CD4-positive, alpha-beta T cell (primary cell): ENCODE results near the gene KIF3B. TPM values are rescaled to one million over a fixed set of nuclear protein-coding genes. Genes with fewer than 3 reads are reported as not detected.
"Not testable (repeated sequence)": the region's sequence is repeated elsewhere in the genome, so short reads cannot be mapped to it uniquely, and the experiment has no call there.

Experiments
- ATAC-seq: fragments of 200-7000 bp; cut with Tn5 transposase; one replicate; pipeline ENCODE4 v1.10.0; 2022; ENCODE audit warnings: mild to moderate bottlenecking; ENCODE audit not compliant: poor library complexity
- CTCF ChIA-PET: fragments of 350-600 bp; sonication (Branson Sonifier 250); formaldehyde crosslinking; loops from one replicate; lab custom pipeline; 2021; ENCODE audit warnings: antibody characterized with exemption, inconsistent platforms; lab: Charles Lee
- POLR2A ChIA-PET: fragments of 350-600 bp; sonication (Branson Sonifier 250); formaldehyde crosslinking; loops from one replicate; lab custom pipeline; 2021; ENCODE audit warnings: antibody characterized with exemption, inconsistent platforms; lab: Charles Lee
- DNase-seq, 14 experiments: peaks; one replicate each; pipeline ENCODE4 v3.0.0-alpha.2; 2013 to 2020; ENCODE audit warnings: mixed read lengths in 2 of 14
- H3K27ac ChIP-seq, 2 donors: one replicate each; pipeline versions ENCODE4 v1.5.1 to v1.7.0; 2013; ENCODE audit warnings: low read length in 2 of 2, low read depth in 1 of 2, mild to moderate bottlenecking in 1 of 2
- H3K27me3 ChIP-seq, 2 experiments: 1 replicate in 1 of 2; 2 replicates in 1 of 2; pipeline versions ENCODE4 v1.6.1 to v1.7.0; 2013; ENCODE audit warnings: low read length in 2 of 2, control low read depth in 1 of 2, mild to moderate bottlenecking in 1 of 2, moderate library complexity in 1 of 2; ENCODE audit not compliant: insufficient read depth in 2 of 2, control insufficient read depth in 1 of 2
- H3K36me3 ChIP-seq: one replicate; pipeline ENCODE4 v1.6.1; 2013; ENCODE audit warnings: low read length, control low read depth; ENCODE audit not compliant: insufficient read depth
- H3K4me1 ChIP-seq: one replicate; pipeline ENCODE4 v1.6.1; 2013; ENCODE audit warnings: low read length, control low read depth; ENCODE audit not compliant: insufficient read depth
- H3K4me3 ChIP-seq: one replicate; pipeline ENCODE4 v1.5.1; 2013; ENCODE audit warnings: mild to moderate bottlenecking, low read length, moderate library complexity
- H3K9me3 ChIP-seq, 2 experiments: 1 replicate in 1 of 2; 2 replicates in 1 of 2; pipeline versions ENCODE4 v1.6.1 to v1.7.0; 2013; ENCODE audit warnings: low read length in 2 of 2, mild to moderate bottlenecking in 2 of 2, control low read depth in 1 of 2, moderate library complexity in 1 of 2; ENCODE audit not compliant: control insufficient read depth in 1 of 2, insufficient read depth in 1 of 2
- H3K27ac Mint-ChIP-seq: one replicate; pipeline ENCODE4 v1.8.0; 2020; ENCODE audit warnings: mixed read lengths
- H3K27me3 Mint-ChIP-seq: one replicate; pipeline ENCODE4 v1.8.0; 2021; ENCODE audit warnings: mixed read lengths
- H3K36me3 Mint-ChIP-seq: one replicate; pipeline ENCODE4 v1.8.0; 2021; ENCODE audit warnings: low read depth, mixed read lengths
- H3K4me1 Mint-ChIP-seq: one replicate; pipeline ENCODE4 v1.8.0; 2021; ENCODE audit warnings: low read depth, mixed read lengths
- H3K4me3 Mint-ChIP-seq: one replicate; pipeline ENCODE4 v1.8.0; 2020; ENCODE audit warnings: mild to moderate bottlenecking, mixed read lengths
- H3K9me3 Mint-ChIP-seq: one replicate; pipeline ENCODE4 v1.8.0; 2020; ENCODE audit warnings: mixed read lengths
- CTCF ChIP-seq: fragments of 200-600 bp; IDR thresholded peaks from one replicate; pipeline ENCODE4 v1.8.0; 2022; ENCODE audit warnings: antibody characterized with exemption, mild to moderate bottlenecking
- intact Hi-C, 2 experiments: fragments of 100-400 bp; cut with DNase I in 1 of 2; cut with micrococcal nuclease in 1 of 2; formaldehyde crosslinking; loops; one replicate each; pipeline versions ENCODE4 v1.15.1 to v1.9.0; 2023 to 2025; cut with DNase I, micrococcal nuclease
- total RNA-seq, 174 experiments: library from RNA in 2 of 174; stranded (reverse) in 2 of 174; gene quantifications; one replicate each; pipeline ENCODE4 v1.2.3 and lab custom pipeline; 2021 to 2026

Gene KIF3B
- total RNA-seq, 2 experiments from 2014 or later = 7.3 TPM

- Histone ChIP-seq H3K4me3 (no peak overlapping the region), H3K9me3 (no peaks in the 10 kb centered on the region), H3K27me3 (no peaks in the 10 kb centered on the region), H3K4me1 (no peaks in the 10 kb centered on the region), H3K36me3 (peaks cover 2% of the 10 kb centered on the region), H3K27ac (no peak overlapping the region)
- Mint-ChIP-seq H3K4me3 (no peak overlapping the region), H3K27me3 (no peaks in the 10 kb centered on the region), H3K4me1 (no peaks in the 10 kb centered on the region), H3K36me3 (peaks cover 2% of the 10 kb centered on the region), H3K9me3 (no peaks in the 10 kb centered on the region), H3K27ac (no peak overlapping the region)
- no peak for DNase-seq
- intact Hi-C loops = no loop called here
- no peak for ATAC-seq
- TF ChIP-seq CTCF = no peak
- ChIA-PET POLR2A (no interaction called here), CTCF (no interaction called here)
Measured at GRCh38 chr20:32241807-32242206, 35.6 kb upstream of the KIF3B start.

GRCh38 chr20:32244150-32244823, 33.2 kb upstream of the KIF3B start:
- ATAC-seq = no peak
- CTCF ChIA-PET = no interaction called here
- no peak for DNase-seq
- intact Hi-C loops = no loop called here
- Mint-ChIP-seq H3K27me3 (no peaks in the 10 kb centered on the region), H3K4me3 (no peak overlapping the region), H3K9me3 (no peaks in the 10 kb centered on the region), H3K4me1 (peaks cover 5% of the 10 kb centered on the region), H3K36me3 (no peaks in the 10 kb centered on the region), H3K27ac (no peak overlapping the region)
- POLR2A ChIA-PET = no interaction called here
- H3K36me3 ChIP-seq = no peaks in the 10 kb centered on the region
- H3K4me1 ChIP-seq = peaks cover 5% of the 10 kb centered on the region
- H3K27me3 ChIP-seq = no peaks in the 10 kb centered on the region
- TF ChIP-seq CTCF = no peak
- no peak overlapping the region for H3K4me3 ChIP-seq
- no peak overlapping the region for H3K27ac ChIP-seq
- H3K9me3 ChIP-seq = no peaks in the 10 kb centered on the region

- no peaks in the 10 kb centered on the region for H3K36me3 Mint-ChIP-seq
- peaks cover 11% of the 10 kb centered on the region for H3K4me1 ChIP-seq
- H3K4me3 Mint-ChIP-seq = no peak overlapping the region
- no peak for TF ChIP-seq CTCF
- DNase-seq (no peak), ATAC-seq (no peak)
- no peak overlapping the region for H3K4me3 ChIP-seq
- H3K9me3 ChIP-seq = no peaks in the 10 kb centered on the region
- intact Hi-C loops = no loop called here
- no peaks in the 10 kb centered on the region for H3K36me3 ChIP-seq
- CTCF ChIA-PET = no interaction called here
- POLR2A ChIA-PET = no interaction called here
- H3K27me3 ChIP-seq = no peaks in the 10 kb centered on the region
- no peak overlapping the region for H3K27ac Mint-ChIP-seq
- no peak overlapping the region for H3K27ac ChIP-seq
- no peaks in the 10 kb centered on the region for H3K9me3 Mint-ChIP-seq
- H3K4me1 Mint-ChIP-seq = peaks cover 11% of the 10 kb centered on the region
- H3K27me3 Mint-ChIP-seq = no peaks in the 10 kb centered on the region
Measured at GRCh38 chr20:32244959-32245358, 32.5 kb upstream of the KIF3B start.

- H3K27ac ChIP-seq, DNase-seq, H3K36me3 ChIP-seq, H3K27me3 Mint-ChIP-seq, H3K4me3 Mint-ChIP-seq, ATAC-seq, intact Hi-C loops, POLR2A ChIA-PET, H3K9me3 Mint-ChIP-seq, H3K27me3 ChIP-seq, H3K36me3 Mint-ChIP-seq, H3K9me3 ChIP-seq, CTCF ChIA-PET, H3K4me3 ChIP-seq, H3K27ac Mint-ChIP-seq: not testable (repeated sequence)
- peaks cover 14% of the 10 kb centered on the region for H3K4me1 Mint-ChIP-seq
- peaks cover 11% of the 10 kb centered on the region for H3K4me1 ChIP-seq
Measured at GRCh38 chr20:32246208-32246607, 31.2 kb upstream of the KIF3B start.
